Duodenal mucosa (tissue), 2 donors: ENCODE data around the gene PPIG.
"Not testable (repeated sequence)": the region's sequence is repeated elsewhere in the genome, so short reads cannot be mapped to it uniquely, and the experiment has no call there.

Source experiments
- H3K27ac ChIP-seq: one replicate; pipeline ENCODE4 v1.7.0; 2013; ENCODE audit warnings: low read depth, low read length
- H3K27me3 ChIP-seq, 2 donors: one replicate each; pipeline ENCODE4 v1.7.0; 2013; ENCODE audit warnings: low read length in 2 of 2, control low read depth in 1 of 2; ENCODE audit not compliant: insufficient read depth in 2 of 2, control insufficient read depth in 1 of 2
- H3K36me3 ChIP-seq, 2 donors: one replicate each; pipeline ENCODE4 v1.7.0; 2013; ENCODE audit warnings: low read length in 2 of 2, control low read depth in 1 of 2; ENCODE audit not compliant: insufficient read depth in 2 of 2, control insufficient read depth in 1 of 2
- H3K4me1 ChIP-seq, 2 donors: one replicate each; pipeline ENCODE4 v1.7.0; 2013; ENCODE audit warnings: low read length in 2 of 2, control low read depth in 1 of 2; ENCODE audit not compliant: insufficient read depth in 2 of 2, control insufficient read depth in 1 of 2
- H3K4me3 ChIP-seq, 2 donors: one replicate each; pipeline ENCODE4 v1.7.0; 2013; ENCODE audit warnings: low read length in 2 of 2, low read depth in 1 of 2
- H3K9ac ChIP-seq, 2 donors: one replicate each; pipeline ENCODE4 v1.7.0; 2013; ENCODE audit warnings: low read length in 2 of 2, low read depth in 1 of 2
- H3K9me3 ChIP-seq, 2 donors: one replicate each; pipeline ENCODE4 v1.7.0; 2013; ENCODE audit warnings: low read length in 2 of 2, control low read depth in 1 of 2; ENCODE audit not compliant: control insufficient read depth in 1 of 2

Gene PPIG

GRCh38 chr2:169670937-169671336 is 86.8 kb downstream of the PPIG start:
- no peaks in the 10 kb centered on the region for H3K27me3 ChIP-seq
- H3K36me3 ChIP-seq = no peaks in the 10 kb centered on the region
- H3K4me1 ChIP-seq = no peaks in the 10 kb centered on the region
- no peak overlapping the region for H3K4me3 ChIP-seq
- H3K9me3 ChIP-seq = no peaks in the 10 kb centered on the region
- H3K27ac ChIP-seq = no peak overlapping the region
- H3K9ac ChIP-seq = no peak overlapping the region

- Histone ChIP-seq H3K4me1 (no peaks in the 10 kb centered on the region), H3K4me3 (no peak overlapping the region), H3K9ac (no peak overlapping the region), H3K27me3 (no peaks in the 10 kb centered on the region), H3K36me3 (no peaks in the 10 kb centered on the region), H3K9me3 (no peaks in the 10 kb centered on the region), H3K27ac (no peak overlapping the region)
Measured at GRCh38 chr2:169672406-169672805, 88.3 kb downstream of the PPIG start.

- Histone ChIP-seq H3K36me3 (no peaks in the 10 kb centered on the region), H3K9ac (no peak overlapping the region), H3K4me3 (no peak overlapping the region), H3K27ac (no peak overlapping the region), H3K27me3 (no peaks in the 10 kb centered on the region), H3K4me1 (no peaks in the 10 kb centered on the region), H3K9me3 (no peaks in the 10 kb centered on the region)
Measured at GRCh38 chr2:169673106-169673505, 89.0 kb downstream of the PPIG start.

- H3K27me3 ChIP-seq = no peaks in the 10 kb centered on the region
- no peaks in the 10 kb centered on the region for H3K9me3 ChIP-seq
- no peaks in the 10 kb centered on the region for H3K4me1 ChIP-seq
- no peak overlapping the region for H3K4me3 ChIP-seq
- no peak overlapping the region for H3K27ac ChIP-seq
- H3K36me3 ChIP-seq = no peaks in the 10 kb centered on the region
- H3K9ac ChIP-seq = no peak overlapping the region
Measured at GRCh38 chr2:169673921-169674320, 89.8 kb downstream of the PPIG start.

- no peaks in the 10 kb centered on the region for H3K27me3 ChIP-seq
- no peaks in the 10 kb centered on the region for H3K9me3 ChIP-seq
- H3K4me3 ChIP-seq = no peak overlapping the region
- no peaks in the 10 kb centered on the region for H3K36me3 ChIP-seq
- H3K27ac ChIP-seq = no peak overlapping the region
- H3K4me1 ChIP-seq = no peaks in the 10 kb centered on the region
- H3K9ac ChIP-seq = no peak overlapping the region
Measured at GRCh38 chr2:169676357-169676756, 92.2 kb downstream of the PPIG start.

GRCh38 chr2:169676850-169677249 is 92.7 kb downstream of the PPIG start:
- H3K4me3 ChIP-seq = no peak overlapping the region
- H3K9ac ChIP-seq = no peak overlapping the region
- H3K27me3 ChIP-seq = no peaks in the 10 kb centered on the region
- no peaks in the 10 kb centered on the region for H3K36me3 ChIP-seq
- no peaks in the 10 kb centered on the region for H3K9me3 ChIP-seq
- H3K27ac ChIP-seq = no peak overlapping the region
- H3K4me1 ChIP-seq = no peaks in the 10 kb centered on the region

GRCh38 chr2:169683054-169683424 is 98.9 kb downstream of the PPIG start:
- Histone ChIP-seq H3K27ac (no peak overlapping the region), H3K4me1 (no peaks in the 10 kb centered on the region), H3K36me3 (no peaks in the 10 kb centered on the region), H3K27me3 (no peaks in the 10 kb centered on the region), H3K4me3 (no peak overlapping the region), H3K9me3 (no peaks in the 10 kb centered on the region), H3K9ac (no peak overlapping the region)

- Histone ChIP-seq H3K27me3 (no peaks in the 10 kb centered on the region), H3K4me3 (no peak overlapping the region), H3K36me3 (no peaks in the 10 kb centered on the region), H3K9ac (no peak overlapping the region), H3K4me1 (no peaks in the 10 kb centered on the region), H3K9me3 (no peaks in the 10 kb centered on the region), H3K27ac (no peak overlapping the region)
Measured at GRCh38 chr2:169683425-169684134, 99.4 kb downstream of the PPIG start.

GRCh38 chr2:169684135-169684565 is 100.0 kb downstream of the PPIG start:
- no peaks in the 10 kb centered on the region for H3K36me3 ChIP-seq
- no peaks in the 10 kb centered on the region for H3K27me3 ChIP-seq
- no peaks in the 10 kb centered on the region for H3K9me3 ChIP-seq
- H3K4me3 ChIP-seq = no peak overlapping the region
- H3K27ac ChIP-seq = no peak overlapping the region
- no peak overlapping the region for H3K9ac ChIP-seq
- H3K4me1 ChIP-seq = no peaks in the 10 kb centered on the region

GRCh38 chr2:169684712-169685111 is 100.6 kb downstream of the PPIG start:
- H3K9ac ChIP-seq, H3K9me3 ChIP-seq, H3K36me3 ChIP-seq, H3K4me3 ChIP-seq, H3K27ac ChIP-seq, H3K4me1 ChIP-seq, H3K27me3 ChIP-seq: not testable (repeated sequence)

- not testable (repeated sequence) for H3K9me3 ChIP-seq, H3K27ac ChIP-seq, H3K36me3 ChIP-seq, H3K9ac ChIP-seq, H3K27me3 ChIP-seq, H3K4me1 ChIP-seq, H3K4me3 ChIP-seq
Measured at GRCh38 chr2:169686825-169687224, 102.7 kb downstream of the PPIG start.
